ENCODE measurements around the gene MROH8.
"Not testable (repeated sequence)": the region's sequence is repeated elsewhere in the genome, so short reads cannot be mapped to it uniquely, and the experiment has no call there.

The MROH8 gene

DNA sequence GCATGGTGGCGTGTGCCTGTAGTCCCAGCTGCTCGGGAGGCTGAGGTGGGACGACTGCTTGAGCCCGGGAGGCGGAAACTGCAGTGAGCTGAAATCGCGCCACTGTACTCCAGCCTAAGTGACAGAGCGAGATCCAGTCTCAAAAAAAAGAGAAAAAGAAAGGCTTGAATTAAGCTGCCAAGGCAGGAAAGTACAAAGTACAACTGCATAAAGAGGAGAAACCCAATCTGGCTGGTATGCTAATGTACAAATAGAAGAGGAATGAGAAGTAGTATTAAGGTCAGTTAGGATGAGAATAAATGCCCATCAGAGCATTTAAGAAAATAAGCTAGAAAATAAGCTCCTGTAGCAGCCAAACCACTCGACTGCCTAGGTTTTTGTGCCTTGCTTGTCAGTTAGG, 23.4 kb downstream of the MROH8 start:
- no peak for DNase-seq (ENCODE audit: low spot score)
- Mint-ChIP-seq H3K27ac (no peak overlapping the region), H3K9me3 (no peaks in the 10 kb centered on the region), H3K27me3 (ENCODE audit: low read depth) (peaks cover 6% of the 10 kb centered on the region), H3K4me1 (ENCODE audit: low read depth) (no peaks in the 10 kb centered on the region), H3K36me3 (ENCODE audit: low read depth) (no peaks in the 10 kb centered on the region), H3K4me3 (no peak overlapping the region)

- Mint-ChIP-seq H3K27me3 (ENCODE audit: low read depth) (peaks cover 2% of the 10 kb centered on the region), H3K4me1 (ENCODE audit: low read depth) (no peaks in the 10 kb centered on the region), H3K4me3 (no peak overlapping the region), H3K36me3 (ENCODE audit: low read depth) (no peaks in the 10 kb centered on the region), H3K27ac (no peak overlapping the region), H3K9me3 (no peaks in the 10 kb centered on the region)
- no peak for DNase-seq (ENCODE audit: low spot score)
Observed at GRCh38 chr20:37154684-37155298, 24.6 kb downstream of the MROH8 start.

DNA sequence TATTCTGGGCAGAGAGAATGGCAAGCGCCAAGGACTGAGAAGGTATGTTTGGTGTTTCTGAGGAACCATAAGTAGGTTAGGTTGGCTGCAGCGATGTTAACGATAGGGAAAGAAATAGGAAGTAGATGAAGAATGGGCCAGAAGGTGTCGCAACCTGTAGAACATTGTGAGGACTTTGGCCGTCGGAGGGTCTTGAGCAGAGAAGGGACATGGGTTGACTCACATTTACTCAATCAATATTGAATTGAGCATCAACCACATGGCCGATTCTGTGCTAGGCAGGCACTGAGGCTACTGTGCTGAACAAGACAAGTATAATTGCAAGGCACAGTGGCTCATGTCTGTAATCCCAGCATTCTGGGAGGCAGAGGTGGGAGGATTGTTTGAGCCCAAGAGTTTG, 27.1 kb downstream of the MROH8 start:
- no peaks in the 10 kb centered on the region for H3K4me1 Mint-ChIP-seq (ENCODE audit: low read depth)
- H3K9me3 Mint-ChIP-seq = no peaks in the 10 kb centered on the region
- H3K4me3 Mint-ChIP-seq = no peak overlapping the region
- H3K27ac Mint-ChIP-seq = no peak overlapping the region
- H3K36me3 Mint-ChIP-seq (ENCODE audit: low read depth) = no peaks in the 10 kb centered on the region
- DNase-seq (ENCODE audit: low spot score) = no peak
- peaks cover 2% of the 10 kb centered on the region for H3K27me3 Mint-ChIP-seq (ENCODE audit: low read depth)

DNA sequence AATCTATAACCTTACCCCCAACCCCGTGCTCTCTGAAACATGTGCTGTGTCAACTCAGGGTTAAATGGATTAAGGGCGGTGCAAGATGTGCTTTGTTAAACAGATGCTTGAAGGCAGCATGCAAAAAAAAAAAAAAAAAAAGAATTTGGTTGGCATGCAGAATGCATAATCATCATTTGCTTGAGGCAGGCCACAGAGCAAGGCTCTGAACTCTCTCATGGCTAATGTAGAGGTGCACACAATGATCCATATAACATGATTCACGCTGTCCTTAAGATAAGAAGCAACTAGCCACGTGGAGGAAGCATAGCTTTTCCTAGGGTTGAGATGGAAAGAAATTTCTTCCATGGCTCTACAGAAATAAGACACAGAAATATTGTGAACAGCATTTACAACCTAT, 27.8 kb downstream of the MROH8 start:
- Mint-ChIP-seq H3K36me3 (ENCODE audit: low read depth) (no peaks in the 10 kb centered on the region), H3K4me1 (ENCODE audit: low read depth) (no peaks in the 10 kb centered on the region), H3K9me3 (no peaks in the 10 kb centered on the region), H3K27ac (no peak overlapping the region), H3K4me3 (no peak overlapping the region), H3K27me3 (ENCODE audit: low read depth) (peaks cover 2% of the 10 kb centered on the region)
- DNase-seq (ENCODE audit: low spot score) = no peak

- not testable (repeated sequence) for H3K27ac Mint-ChIP-seq; H3K4me3 Mint-ChIP-seq; H3K9me3 Mint-ChIP-seq; H3K4me1 Mint-ChIP-seq (ENCODE audit: low read depth); DNase-seq (ENCODE audit: low spot score); H3K27me3 Mint-ChIP-seq (ENCODE audit: low read depth); H3K36me3 Mint-ChIP-seq (ENCODE audit: low read depth)
Observed at GRCh38 chr20:37150864-37151263, 28.5 kb downstream of the MROH8 start.

DNA sequence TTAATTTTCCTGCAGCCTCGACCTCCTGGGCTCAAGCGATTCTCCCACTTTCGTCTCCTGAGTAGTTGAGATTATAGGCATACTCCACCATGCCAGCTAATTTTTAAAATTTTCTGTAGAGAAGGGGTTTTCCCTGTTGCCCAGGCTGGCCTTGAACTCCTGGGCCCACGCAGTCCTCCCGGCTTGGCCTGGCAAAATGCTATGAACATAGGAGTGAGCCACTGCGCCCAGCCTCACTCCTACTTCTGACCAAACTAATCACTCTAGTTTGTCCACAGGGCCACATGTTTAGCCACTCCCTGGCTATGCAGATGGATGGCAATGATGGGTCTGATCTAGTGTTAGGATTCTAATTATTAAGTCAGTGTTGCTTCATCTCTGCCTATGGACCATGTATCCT, 32.1 kb downstream of the MROH8 start:
- H3K9me3 Mint-ChIP-seq = no peaks in the 10 kb centered on the region
- no peaks in the 10 kb centered on the region for H3K27me3 Mint-ChIP-seq (ENCODE audit: low read depth)
- DNase-seq (ENCODE audit: low spot score) = no peak
- no peak overlapping the region for H3K4me3 Mint-ChIP-seq
- no peaks in the 10 kb centered on the region for H3K36me3 Mint-ChIP-seq (ENCODE audit: low read depth)
- H3K27ac Mint-ChIP-seq = no peak overlapping the region
- no peaks in the 10 kb centered on the region for H3K4me1 Mint-ChIP-seq (ENCODE audit: low read depth)

- Mint-ChIP-seq H3K36me3 (ENCODE audit: low read depth) (no peaks in the 10 kb centered on the region), H3K27me3 (ENCODE audit: low read depth) (no peaks in the 10 kb centered on the region), H3K27ac (no peak overlapping the region), H3K4me1 (ENCODE audit: low read depth) (no peaks in the 10 kb centered on the region), H3K9me3 (no peaks in the 10 kb centered on the region), H3K4me3 (no peak overlapping the region)
- no peak for DNase-seq (ENCODE audit: low spot score)
Observed at GRCh38 chr20:37144856-37145404, 34.4 kb downstream of the MROH8 start.

- no peaks in the 10 kb centered on the region for H3K9me3 Mint-ChIP-seq
- no peak overlapping the region for H3K27ac Mint-ChIP-seq
- no peaks in the 10 kb centered on the region for H3K4me1 Mint-ChIP-seq (ENCODE audit: low read depth)
- H3K4me3 Mint-ChIP-seq = no peak overlapping the region
- H3K36me3 Mint-ChIP-seq (ENCODE audit: low read depth) = no peaks in the 10 kb centered on the region
- no peaks in the 10 kb centered on the region for H3K27me3 Mint-ChIP-seq (ENCODE audit: low read depth)
- no peak for DNase-seq (ENCODE audit: low spot score)
Observed at GRCh38 chr20:37142708-37143107, 36.6 kb downstream of the MROH8 start.

DNA sequence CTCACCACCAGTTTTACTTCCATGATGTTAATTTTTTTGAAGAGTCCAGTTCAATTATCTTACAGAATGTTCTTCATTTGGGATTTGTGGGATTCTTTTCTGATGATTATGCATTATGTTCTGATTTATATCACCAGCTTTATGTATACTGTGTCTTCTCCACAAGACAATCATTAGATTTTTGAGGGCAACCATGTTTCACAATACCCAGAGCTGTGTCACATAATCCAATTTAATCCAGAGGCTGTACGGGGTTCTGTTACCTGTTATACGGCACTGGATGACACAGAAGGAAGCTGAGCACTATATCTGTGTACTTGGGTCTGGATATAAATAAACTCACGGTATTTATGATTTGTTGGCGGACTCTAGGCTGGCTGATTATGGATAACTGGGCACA, 41.8 kb downstream of the MROH8 start:
- H3K9me3 Mint-ChIP-seq = no peaks in the 10 kb centered on the region
- no peak overlapping the region for H3K4me3 Mint-ChIP-seq
- H3K27ac Mint-ChIP-seq = no peak overlapping the region
- H3K27me3 Mint-ChIP-seq (ENCODE audit: low read depth) = peaks cover 2% of the 10 kb centered on the region
- H3K4me1 Mint-ChIP-seq (ENCODE audit: low read depth) = no peaks in the 10 kb centered on the region
- DNase-seq (ENCODE audit: low spot score) = no peak
- no peaks in the 10 kb centered on the region for H3K36me3 Mint-ChIP-seq (ENCODE audit: low read depth)

- Mint-ChIP-seq H3K27ac (no peak overlapping the region), H3K4me1 (ENCODE audit: low read depth) (peaks cover 2% of the 10 kb centered on the region), H3K27me3 (ENCODE audit: low read depth) (peaks cover 4% of the 10 kb centered on the region), H3K36me3 (ENCODE audit: low read depth) (no peaks in the 10 kb centered on the region), H3K4me3 (no peak overlapping the region), H3K9me3 (no peaks in the 10 kb centered on the region)
- no peak for DNase-seq (ENCODE audit: low spot score)
Observed at GRCh38 chr20:37133952-37134351, 45.4 kb downstream of the MROH8 start.

DNA sequence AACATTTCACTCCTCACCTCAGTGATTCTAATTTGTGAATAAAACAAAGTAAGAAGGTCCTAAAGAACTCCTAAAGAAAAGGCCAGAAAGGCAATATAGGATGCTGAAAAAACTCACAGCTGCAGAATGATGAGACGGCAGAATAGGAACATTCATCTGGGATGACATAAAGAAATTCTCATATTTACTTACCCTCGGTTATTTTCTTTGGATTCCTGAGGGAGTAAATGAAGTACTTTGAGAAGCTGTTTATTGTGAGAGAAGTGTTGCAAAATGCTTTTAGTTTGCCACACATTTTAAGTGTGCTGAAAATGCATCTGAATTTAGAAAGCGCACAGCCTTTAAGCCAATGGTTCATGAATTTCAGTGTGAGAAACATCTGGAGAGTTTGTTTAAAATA, 47.9 kb downstream of the MROH8 start:
- H3K4me1 Mint-ChIP-seq (ENCODE audit: low read depth) = peaks cover 2% of the 10 kb centered on the region
- no peaks in the 10 kb centered on the region for H3K36me3 Mint-ChIP-seq (ENCODE audit: low read depth)
- H3K4me3 Mint-ChIP-seq = no peak overlapping the region
- H3K27me3 Mint-ChIP-seq (ENCODE audit: low read depth) = peaks cover 6% of the 10 kb centered on the region
- no peak for DNase-seq (ENCODE audit: low spot score)
- no peaks in the 10 kb centered on the region for H3K9me3 Mint-ChIP-seq
- H3K27ac Mint-ChIP-seq = no peak overlapping the region

DNA sequence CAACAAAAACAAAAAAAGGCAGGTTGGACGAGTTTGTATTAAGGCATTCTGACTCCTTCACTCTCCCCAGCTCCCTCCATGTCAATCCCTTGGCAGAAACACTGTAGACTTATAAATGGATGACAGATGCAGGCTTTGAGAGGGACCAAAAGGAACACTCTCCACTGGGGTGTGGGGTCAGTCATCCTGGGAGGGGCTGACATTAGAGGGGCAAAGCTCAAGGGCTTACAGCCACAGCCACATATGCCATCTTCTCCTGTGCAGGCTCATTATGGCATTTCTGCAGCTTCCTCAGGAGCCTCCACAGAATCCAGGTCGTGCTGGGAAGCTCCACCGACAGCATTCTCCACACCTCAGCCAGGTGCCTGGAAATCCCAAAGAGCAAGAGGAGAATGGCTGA, 50.5 kb downstream of the MROH8 start:
- H3K27me3 Mint-ChIP-seq (ENCODE audit: low read depth) = peaks cover 6% of the 10 kb centered on the region
- H3K9me3 Mint-ChIP-seq = no peaks in the 10 kb centered on the region
- no peak overlapping the region for H3K27ac Mint-ChIP-seq
- no peak for DNase-seq (ENCODE audit: low spot score)
- H3K36me3 Mint-ChIP-seq (ENCODE audit: low read depth) = no peaks in the 10 kb centered on the region
- H3K4me3 Mint-ChIP-seq = no peak overlapping the region
- peaks cover 2% of the 10 kb centered on the region for H3K4me1 Mint-ChIP-seq (ENCODE audit: low read depth)

GRCh38 chr20:37126290-37126689, 53.1 kb downstream of the MROH8 start:
- DNase-seq (ENCODE audit: low spot score); H3K4me1 Mint-ChIP-seq (ENCODE audit: low read depth); H3K9me3 Mint-ChIP-seq; H3K27me3 Mint-ChIP-seq (ENCODE audit: low read depth); H3K4me3 Mint-ChIP-seq; H3K36me3 Mint-ChIP-seq (ENCODE audit: low read depth); H3K27ac Mint-ChIP-seq: not testable (repeated sequence)

GRCh38 chr20:37123441-37123840, 55.9 kb downstream of the MROH8 start:
- Mint-ChIP-seq H3K27ac (no peak overlapping the region), H3K4me1 (ENCODE audit: low read depth) (no peaks in the 10 kb centered on the region), H3K4me3 (no peak overlapping the region), H3K36me3 (ENCODE audit: low read depth) (no peaks in the 10 kb centered on the region), H3K27me3 (ENCODE audit: low read depth) (peaks cover 4% of the 10 kb centered on the region), H3K9me3 (no peaks in the 10 kb centered on the region)
- no peak for DNase-seq (ENCODE audit: low spot score)

- no peak for DNase-seq (ENCODE audit: low spot score)
- no peaks in the 10 kb centered on the region for H3K4me1 Mint-ChIP-seq (ENCODE audit: low read depth)
- H3K9me3 Mint-ChIP-seq = no peaks in the 10 kb centered on the region
- H3K27me3 Mint-ChIP-seq (ENCODE audit: low read depth) = peaks cover 4% of the 10 kb centered on the region
- no peak overlapping the region for H3K4me3 Mint-ChIP-seq
- no peak overlapping the region for H3K27ac Mint-ChIP-seq
- H3K36me3 Mint-ChIP-seq (ENCODE audit: low read depth) = no peaks in the 10 kb centered on the region
Observed at GRCh38 chr20:37120497-37120896, 58.9 kb downstream of the MROH8 start.

Data from T-helper 2 cell treated with Interferon-gamma antibody and Interleukin-4, amounts not matched to agents 5 μg/mL and 100 μg/mL, for 36 hours (primary cell).